Activated CD4-positive, alpha-beta T cell treated with anti-CD3 and anti-CD28 coated beads, Interleukin-2, amount 10 ng/mL, durations not matched to agents 7 days and 5 days (primary cell): ENCODE data around the gene MTAP. TPM values are rescaled to one million over a fixed set of nuclear protein-coding genes. Genes with fewer than 3 reads are reported as not detected.

Experiments used
- CTCF ChIA-PET: fragments of 350-600 bp; sonication (Branson Sonifier 250); formaldehyde crosslinking; loops from one replicate; lab custom pipeline; 2021; ENCODE audit warnings: antibody characterized with exemption; lab: Charles Lee
- POLR2A ChIA-PET: fragments of 350-600 bp; sonication (Branson Sonifier 250); formaldehyde crosslinking; loops from one replicate; lab custom pipeline; 2021; ENCODE audit warnings: antibody characterized with exemption; lab: Charles Lee
- DNase-seq: peaks from one replicate; pipeline ENCODE4 v3.0.0-alpha.2; 2020
- H3K27ac Mint-ChIP-seq: one replicate; pipeline ENCODE4 v1.8.0; 2021; ENCODE audit warnings: mild to moderate bottlenecking, moderate library complexity, mixed read lengths
- H3K27me3 Mint-ChIP-seq: one replicate; pipeline ENCODE4 v1.8.0; 2021; ENCODE audit warnings: mixed read lengths
- H3K36me3 Mint-ChIP-seq: one replicate; pipeline ENCODE4 v1.8.0; 2021; ENCODE audit warnings: low read depth, mixed read lengths
- H3K4me1 Mint-ChIP-seq: one replicate; pipeline ENCODE4 v1.8.0; 2021; ENCODE audit warnings: mixed read lengths
- H3K4me3 Mint-ChIP-seq: one replicate; pipeline ENCODE4 v1.8.0; 2021; ENCODE audit warnings: mild to moderate bottlenecking, moderate library complexity, mixed read lengths
- H3K9me3 Mint-ChIP-seq: one replicate; pipeline ENCODE4 v1.8.0; 2021; ENCODE audit warnings: mixed read lengths
- total RNA-seq, 2 experiments: library from RNA; stranded (reverse); gene quantifications; one replicate each; pipeline ENCODE4 v1.2.3, GENCODE V29; 2021

MTAP gene
- total RNA-seq, 2 experiments from 2014 or later, result 51.8 to 57.4 TPM

GRCh38 chr9:21833090-21833801 is 30.8 kb downstream of the MTAP start:
- Mint-ChIP-seq H3K27me3 (no peaks in the 10 kb centered on the region), H3K36me3 (peaks cover 80% of the 10 kb centered on the region)
- CTCF ChIA-PET, result interaction anchor here (1.0 to 2.2 kb wide), 2 partner anchors 20 to 247 kb away, joined by 3 to 7 read pairs; no protein-coding TSS in a partner anchor

GRCh38 chr9:21835121-21835520 is 32.7 kb downstream of the MTAP start:
- H3K4me3 Mint-ChIP-seq, result no peak overlapping the region
- peaks cover 86% of the 10 kb centered on the region for H3K36me3 Mint-ChIP-seq
- H3K27ac Mint-ChIP-seq, result no peak overlapping the region
- peaks cover 5% of the 10 kb centered on the region for H3K9me3 Mint-ChIP-seq
- H3K27me3 Mint-ChIP-seq, result no peaks in the 10 kb centered on the region
- DNase-seq, result no peak
- ChIA-PET CTCF (interaction anchor here (1.2 kb wide), 1 partner anchor 34 kb away, joined by 4 read pairs; no protein-coding TSS in a partner anchor), POLR2A (no interaction called here)
- peaks cover 25% of the 10 kb centered on the region for H3K4me1 Mint-ChIP-seq

More at GRCh38 chr9:21833090-21833801, 30.8 kb downstream of the MTAP start:
- DNase-seq, result no peak
- POLR2A ChIA-PET, result no interaction called here
- Mint-ChIP-seq H3K9me3 (peaks cover 2% of the 10 kb centered on the region), H3K27ac (no peak overlapping the region), H3K4me1 (peaks cover 30% of the 10 kb centered on the region), H3K4me3 (no peak overlapping the region)

- ChIA-PET POLR2A (no interaction called here), CTCF (interaction anchor here (0.6 to 1.2 kb wide), 2 partner anchors 32 to 249 kb away, joined by 4 to 5 read pairs; no protein-coding TSS in a partner anchor)
- no peak for DNase-seq
- Mint-ChIP-seq H3K27me3 (no peaks in the 10 kb centered on the region), H3K9me3 (peaks cover 14% of the 10 kb centered on the region), H3K4me1 (peaks cover 13% of the 10 kb centered on the region), H3K36me3 (peaks cover 86% of the 10 kb centered on the region), H3K4me3 (no peak overlapping the region), H3K27ac (no peak overlapping the region)
Measured at GRCh38 chr9:21836437-21837161, 34.2 kb downstream of the MTAP start.

GRCh38 chr9:21837501-21837900 is 35.1 kb downstream of the MTAP start:
- H3K9me3 Mint-ChIP-seq, result peaks cover 18% of the 10 kb centered on the region
- CTCF ChIA-PET, result no interaction called here
- H3K4me1 Mint-ChIP-seq, result peaks cover 4% of the 10 kb centered on the region
- no peak overlapping the region for H3K27ac Mint-ChIP-seq
- peaks cover 86% of the 10 kb centered on the region for H3K36me3 Mint-ChIP-seq
- POLR2A ChIA-PET, result no interaction called here
- DNase-seq, result no peak
- no peak overlapping the region for H3K4me3 Mint-ChIP-seq
- H3K27me3 Mint-ChIP-seq, result no peaks in the 10 kb centered on the region

- H3K27ac Mint-ChIP-seq, result no peak overlapping the region
- peaks cover 82% of the 10 kb centered on the region for H3K36me3 Mint-ChIP-seq
- CTCF ChIA-PET, result interaction anchor here (1.6 kb wide), 1 partner anchor 17 kb away, joined by 4 read pairs; no protein-coding TSS in a partner anchor
- POLR2A ChIA-PET, result no interaction called here
- H3K4me1 Mint-ChIP-seq, result no peaks in the 10 kb centered on the region
- no peak overlapping the region for H3K4me3 Mint-ChIP-seq
- no peak for DNase-seq
- peaks cover 35% of the 10 kb centered on the region for H3K9me3 Mint-ChIP-seq
- no peaks in the 10 kb centered on the region for H3K27me3 Mint-ChIP-seq
Measured at GRCh38 chr9:21840647-21841046, 38.2 kb downstream of the MTAP start.

GRCh38 chr9:21841133-21841532 is 38.7 kb downstream of the MTAP start:
- no peak for DNase-seq
- no peaks in the 10 kb centered on the region for H3K27me3 Mint-ChIP-seq
- CTCF ChIA-PET, result interaction anchor here (1.6 kb wide), 1 partner anchor 16 kb away, joined by 4 read pairs; no protein-coding TSS in a partner anchor
- peaks cover 83% of the 10 kb centered on the region for H3K36me3 Mint-ChIP-seq
- H3K27ac Mint-ChIP-seq, result no peak overlapping the region
- H3K9me3 Mint-ChIP-seq, result peaks cover 39% of the 10 kb centered on the region
- H3K4me3 Mint-ChIP-seq, result no peak overlapping the region
- H3K4me1 Mint-ChIP-seq, result no peaks in the 10 kb centered on the region
- POLR2A ChIA-PET, result no interaction called here

GRCh38 chr9:21848615-21849014 is 46.2 kb downstream of the MTAP start:
- H3K27me3 Mint-ChIP-seq, result no peaks in the 10 kb centered on the region
- H3K9me3 Mint-ChIP-seq, result peaks cover 33% of the 10 kb centered on the region
- H3K4me1 Mint-ChIP-seq, result peaks cover 7% of the 10 kb centered on the region
- H3K4me3 Mint-ChIP-seq, result no peak overlapping the region
- no peak for DNase-seq
- CTCF ChIA-PET, result interaction anchor here (0.8 to 1.6 kb wide), 2 partner anchors 53 to 55 kb away, joined by 3 read pairs; no protein-coding TSS in a partner anchor
- POLR2A ChIA-PET, result no interaction called here
- no peak overlapping the region for H3K27ac Mint-ChIP-seq
- H3K36me3 Mint-ChIP-seq, result peaks cover 72% of the 10 kb centered on the region

- Mint-ChIP-seq H3K9me3 (peaks cover 7% of the 10 kb centered on the region), H3K4me3 (no peak overlapping the region), H3K27me3 (no peaks in the 10 kb centered on the region), H3K4me1 (peaks cover 18% of the 10 kb centered on the region), H3K36me3 (peaks cover 71% of the 10 kb centered on the region), H3K27ac (no peak overlapping the region)
- CTCF ChIA-PET, result no interaction called here
- no peak for DNase-seq
- POLR2A ChIA-PET, result no interaction called here
Measured at GRCh38 chr9:21852754-21853153, 50.3 kb downstream of the MTAP start.

GRCh38 chr9:21853414-21853813 is 51.0 kb downstream of the MTAP start:
- Mint-ChIP-seq H3K27ac (no peak overlapping the region), H3K9me3 (peaks cover 2% of the 10 kb centered on the region), H3K4me3 (no peak overlapping the region), H3K27me3 (no peaks in the 10 kb centered on the region), H3K36me3 (peaks cover 70% of the 10 kb centered on the region), H3K4me1 (peaks cover 18% of the 10 kb centered on the region)
- ChIA-PET CTCF (interaction anchor here (1.5 kb wide), 1 partner anchor 156 kb away, joined by 3 read pairs; the partner anchor contains the start of gene CDKN2B), POLR2A (no interaction called here)
- DNase-seq, result no peak

- Mint-ChIP-seq H3K36me3 (peaks cover 69% of the 10 kb centered on the region), H3K27me3 (no peaks in the 10 kb centered on the region), H3K4me1 (peaks cover 18% of the 10 kb centered on the region), H3K9me3 (no peaks in the 10 kb centered on the region), H3K4me3 (no peak overlapping the region), H3K27ac (no peak overlapping the region)
- no peak for DNase-seq
- ChIA-PET CTCF (interaction anchor here (1.5 kb wide), 1 partner anchor 155 kb away, joined by 3 read pairs; the partner anchor contains the start of gene CDKN2B), POLR2A (no interaction called here)
Measured at GRCh38 chr9:21854119-21854518, 51.7 kb downstream of the MTAP start.

- H3K4me3 Mint-ChIP-seq, result no peak overlapping the region
- H3K4me1 Mint-ChIP-seq, result peaks cover 18% of the 10 kb centered on the region
- no peaks in the 10 kb centered on the region for H3K27me3 Mint-ChIP-seq
- H3K36me3 Mint-ChIP-seq, result peaks cover 70% of the 10 kb centered on the region
- CTCF ChIA-PET, result interaction anchor here (1.5 kb wide), 1 partner anchor 154 kb away, joined by 3 read pairs; the partner anchor contains the start of gene CDKN2B
- POLR2A ChIA-PET, result no interaction called here
- H3K27ac Mint-ChIP-seq, result no peak overlapping the region
- DNase-seq, result no peak
- H3K9me3 Mint-ChIP-seq, result no peaks in the 10 kb centered on the region
Measured at GRCh38 chr9:21854594-21854993, 52.2 kb downstream of the MTAP start.

GRCh38 chr9:21856301-21857094 is 54.1 kb downstream of the MTAP start:
- no peak overlapping the region for H3K27ac Mint-ChIP-seq
- peaks cover 18% of the 10 kb centered on the region for H3K4me1 Mint-ChIP-seq
- DNase-seq, result no peak
- no peaks in the 10 kb centered on the region for H3K9me3 Mint-ChIP-seq
- POLR2A ChIA-PET, result no interaction called here
- H3K27me3 Mint-ChIP-seq, result no peaks in the 10 kb centered on the region
- peaks cover 69% of the 10 kb centered on the region for H3K36me3 Mint-ChIP-seq
- CTCF ChIA-PET, result interaction anchor here (0.6 to 1.3 kb wide), 2 partner anchors 16 to 612 kb away, joined by 4 to 5 read pairs; no protein-coding TSS in a partner anchor
- no peak overlapping the region for H3K4me3 Mint-ChIP-seq
